Vagina (tissue), 2 donors: ENCODE measurements around the gene PPP1R14B.

ENCODE experiments used
- CTCF ChIP-seq, 3 experiments: fragments of 450-650 bp in 2 of 3; fragments of 200-600 bp in 1 of 3; sonication (generic) in 1 of 3; IDR thresholded peaks; one replicate each; pipeline ENCODE4 v1.5.1; 2017 to 2019; ENCODE audit warnings: antibody characterized with exemption in 3 of 3, mild to moderate bottlenecking in 2 of 3, moderate library complexity in 2 of 3
- POLR2A ChIP-seq, 2 donors: fragments of 450-650 bp; IDR thresholded peaks; one replicate each; pipeline ENCODE4 v1.6.1; 2017; ENCODE audit warnings: antibody characterized with exemption in 2 of 2, mild to moderate bottlenecking in 2 of 2, moderate library complexity in 2 of 2
- POLR2AphosphoS5 ChIP-seq, 2 donors: sonication (generic); formaldehyde crosslinking; IDR thresholded peaks; one replicate each; pipeline ENCODE4 v1.9.0; 2017; ENCODE audit warnings: antibody characterized with exemption in 2 of 2, mild to moderate bottlenecking in 2 of 2, low read depth in 1 of 2; ENCODE audit not compliant: insufficient read depth in 1 of 2

- TF ChIP-seq POLR2AphosphoS5 (IDR thresholded peaks at IDR 0.05; ENCODE audit: insufficient read depth in 1 of 2, low read depth in 1 of 2) (no peak), CTCF (IDR thresholded peaks at IDR 0.05) (no peak), POLR2A (IDR thresholded peaks at IDR 0.05) (no peak)
These were observed 40.0 kb upstream of the PPP1R14B start for GRCh38 chr11:64286801-64287159.
